NT2/D1 (cell line): Measurements from ENCODE around the gene NTM.

Experiments
- SUZ12 ChIP-seq: IDR thresholded peaks from 2 replicates; pipeline ENCODE4 v1.6.1; 2011; ENCODE audit not compliant: insufficient read length, insufficient read depth; ENCODE audit errors: extremely low read depth
- YY1 ChIP-seq: IDR thresholded peaks from 2 replicates; pipeline ENCODE4 v1.6.1; 2011; ENCODE audit not compliant: insufficient read length, insufficient read depth
- ZNF274 ChIP-seq: IDR thresholded peaks from 2 replicates; pipeline ENCODE4 v1.6.1; 2011; ENCODE audit warnings: mild to moderate bottlenecking, low read depth, low read length

GRCh38 chr11:132196928-132197327 lies 826.5 kb downstream of the NTM start:
- TF ChIP-seq ZNF274, result no peak
- TF ChIP-seq SUZ12, result no peak
- TF ChIP-seq YY1, result no peak
